ENCODE results near the gene DNAJC11.

DNA sequence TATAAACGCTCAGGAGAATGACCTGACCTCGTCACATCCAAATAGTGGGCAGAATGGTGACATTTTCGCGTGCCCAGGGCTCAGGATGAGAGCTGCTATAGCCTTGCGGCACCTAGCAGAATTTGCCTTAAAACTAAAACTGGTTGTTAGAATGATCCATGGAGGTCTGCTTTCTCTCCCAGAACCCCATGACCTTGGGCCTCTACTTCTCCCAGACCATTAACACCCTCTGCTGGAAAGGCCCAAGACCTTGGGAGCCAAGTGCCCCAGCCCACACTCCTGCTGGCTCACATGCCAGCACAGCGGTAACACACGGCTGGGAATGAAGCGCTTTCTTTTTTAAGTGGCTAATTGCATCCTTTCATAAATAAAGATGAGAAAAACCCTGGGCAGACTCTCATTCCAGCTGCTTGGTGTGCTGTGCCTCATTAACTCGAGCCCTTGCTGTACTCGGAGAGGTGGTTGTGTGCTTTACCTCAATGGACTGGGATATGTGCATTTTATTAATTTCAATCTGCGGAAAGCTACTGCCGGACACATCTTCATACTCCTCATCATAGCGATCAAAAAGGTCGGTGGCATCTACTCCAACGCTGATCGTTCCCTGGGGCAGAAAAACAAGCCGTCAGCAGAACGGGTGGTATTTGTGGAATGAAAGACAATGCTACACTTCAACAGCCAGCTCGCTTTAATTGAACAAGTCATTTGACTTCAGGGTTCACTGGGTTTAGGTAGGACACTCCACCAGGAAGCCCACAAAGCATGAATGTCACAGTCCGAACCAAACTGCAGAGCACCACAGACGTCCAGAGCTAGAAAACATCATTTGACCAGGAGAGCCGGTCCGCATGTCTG is 48.0 kb downstream of the DNAJC11 start:
- TF ChIP-seq EZH2phosphoT487 (IDR thresholded peaks at IDR 0.05; ENCODE audit: low read length) = no peak
- TF ChIP-seq, protein P1, sequence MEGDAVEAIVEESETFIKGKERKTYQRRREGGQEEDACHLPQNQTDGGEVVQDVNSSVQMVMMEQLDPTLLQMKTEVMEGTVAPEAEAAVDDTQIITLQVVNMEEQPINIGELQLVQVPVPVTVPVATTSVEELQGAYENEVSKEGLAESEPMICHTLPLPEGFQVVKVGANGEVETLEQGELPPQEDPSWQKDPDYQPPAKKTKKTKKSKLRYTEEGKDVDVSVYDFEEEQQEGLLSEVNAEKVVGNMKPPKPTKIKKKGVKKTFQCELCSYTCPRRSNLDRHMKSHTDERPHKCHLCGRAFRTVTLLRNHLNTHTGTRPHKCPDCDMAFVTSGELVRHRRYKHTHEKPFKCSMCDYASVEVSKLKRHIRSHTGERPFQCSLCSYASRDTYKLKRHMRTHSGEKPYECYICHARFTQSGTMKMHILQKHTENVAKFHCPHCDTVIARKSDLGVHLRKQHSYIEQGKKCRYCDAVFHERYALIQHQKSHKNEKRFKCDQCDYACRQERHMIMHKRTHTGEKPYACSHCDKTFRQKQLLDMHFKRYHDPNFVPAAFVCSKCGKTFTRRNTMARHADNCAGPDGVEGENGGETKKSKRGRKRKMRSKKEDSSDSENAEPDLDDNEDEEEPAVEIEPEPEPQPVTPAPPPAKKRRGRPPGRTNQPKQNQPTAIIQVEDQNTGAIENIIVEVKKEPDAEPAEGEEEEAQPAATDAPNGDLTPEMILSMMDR (IDR thresholded peaks at IDR 0.05; ENCODE audit: low read length) = no peak

Measured in MM.1S (cell line).